Gastroesophageal sphincter (tissue), 3 donors: Measurements from ENCODE around the gene CT45A3.

Source experiments
- CTCF ChIP-seq, 4 experiments: fragments of 200-600 bp in 2 of 4; fragments of 450-650 bp in 2 of 4; sonication (generic) in 1 of 4; IDR thresholded peaks; one replicate each; pipeline ENCODE4 v1.5.1; 2017 to 2019; ENCODE audit warnings: antibody characterized with exemption in 4 of 4, mild to moderate bottlenecking in 2 of 4, moderate library complexity in 2 of 4
- EP300 ChIP-seq: sonication (generic); formaldehyde crosslinking; IDR thresholded peaks from one replicate; pipeline ENCODE4 v1.6.1; 2017; ENCODE audit warnings: antibody characterized with exemption, mild to moderate bottlenecking

GRCh38 chrX:135741192-135741715 is 26.7 kb downstream of the CT45A3 start:
- no peak for TF ChIP-seq CTCF (IDR thresholded peaks at IDR 0.05)
- no peak for TF ChIP-seq EP300
